CD4-positive, alpha-beta T cell treated with Interleukin-12 subunit alpha and Interleukin-12 subunit beta, for 1 hour (primary cell): ENCODE measurements around the gene KCNQ1OT1.

Experiments used
- DNase-seq: peaks from one replicate; pipeline ENCODE4 v3.0.0-alpha.2; 2020

The KCNQ1OT1 gene

DNA sequence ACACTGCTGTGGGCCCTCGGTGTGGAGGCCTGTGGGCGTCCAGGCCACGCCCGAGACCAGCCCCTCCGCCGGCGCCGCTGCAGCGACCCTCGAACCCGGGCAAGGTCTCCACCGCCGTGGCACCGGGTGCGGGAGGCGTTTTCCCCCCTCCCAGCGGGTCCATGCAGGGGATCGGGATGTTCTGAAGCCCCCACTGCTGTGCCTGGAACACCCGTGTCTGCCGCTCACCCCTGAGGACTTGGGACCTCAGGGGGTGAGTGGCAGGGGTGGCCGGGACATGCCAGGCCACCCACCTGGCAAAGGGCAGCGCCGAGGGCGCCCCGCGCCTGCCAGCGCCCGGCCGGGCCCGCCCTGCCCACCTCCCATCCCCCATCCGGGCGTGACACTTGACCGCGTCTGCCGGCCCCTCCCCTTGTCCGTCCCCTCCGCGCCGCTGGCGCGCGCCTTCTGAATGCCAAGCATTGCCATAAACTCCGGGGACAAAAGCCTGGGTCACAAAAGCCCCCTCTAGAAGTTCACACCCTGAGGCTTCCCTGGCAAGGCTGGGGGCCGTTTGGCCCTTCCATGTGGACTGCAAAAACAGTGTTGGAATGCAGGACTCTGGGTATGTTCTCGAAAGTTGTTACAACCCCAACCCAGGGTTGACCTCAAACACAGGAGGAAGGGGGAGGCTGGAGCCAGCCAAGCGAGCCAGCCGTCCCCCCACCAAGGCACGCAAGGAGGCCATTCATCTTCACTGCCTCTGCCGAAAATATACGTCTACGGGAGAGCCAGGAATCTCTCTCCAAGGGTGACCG lies 819 bp upstream of the KCNQ1OT1 start:
- DNase-seq: peak; percentile 26

GRCh38 chr11:2699185-2699530 lies 636 bp downstream of the KCNQ1OT1 start:
- DNase-seq: no peak

GRCh38 chr11:2698386-2699184 lies 1.2 kb downstream of the KCNQ1OT1 start:
- DNase-seq: no peak

DNA sequence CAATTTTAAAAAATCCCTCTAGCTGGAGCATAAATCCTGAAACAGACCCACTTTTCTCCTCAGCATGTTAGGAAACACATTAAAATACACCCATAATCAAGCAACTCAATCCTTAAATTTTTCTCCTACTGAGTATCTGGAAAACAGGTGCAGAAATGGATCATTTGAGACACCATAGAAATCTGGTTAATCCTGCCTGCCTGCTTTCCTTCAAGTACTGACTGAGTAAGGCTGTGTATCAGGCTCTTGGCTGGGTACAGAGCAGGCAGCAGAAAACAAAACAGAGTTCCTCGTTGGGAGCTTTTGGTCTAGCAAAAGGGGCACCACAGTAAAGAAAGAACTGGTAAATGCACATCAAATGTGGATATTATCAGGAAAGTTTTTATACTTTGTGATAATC lies 1.9 kb downstream of the KCNQ1OT1 start:
- DNase-seq: no peak

DNA sequence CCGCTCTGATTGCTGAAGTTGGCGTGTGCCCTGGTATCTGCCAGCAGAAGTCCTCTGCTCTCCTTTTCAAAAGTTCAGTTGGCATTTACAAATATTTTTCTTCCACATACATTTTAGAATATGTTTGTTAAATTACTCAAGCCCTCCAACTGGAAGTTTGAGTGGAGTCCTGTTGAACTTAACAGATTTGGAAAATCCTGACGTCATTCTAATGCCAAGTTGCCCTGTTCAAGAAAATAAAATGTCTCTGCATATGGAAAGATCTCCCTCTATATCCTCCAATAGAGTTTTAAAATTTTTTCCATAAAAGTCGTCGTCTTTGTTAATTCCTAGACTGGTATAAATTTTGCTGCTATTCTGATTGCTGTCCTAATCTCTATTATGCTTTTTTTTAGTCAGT lies 3.3 kb downstream of the KCNQ1OT1 start:
- DNase-seq: no peak

- DNase-seq: no peak
Measured at GRCh38 chr11:2694995-2695939, 4.5 kb downstream of the KCNQ1OT1 start.

GRCh38 chr11:2694495-2694894 lies 5.3 kb downstream of the KCNQ1OT1 start:
- no peak for DNase-seq

DNA sequence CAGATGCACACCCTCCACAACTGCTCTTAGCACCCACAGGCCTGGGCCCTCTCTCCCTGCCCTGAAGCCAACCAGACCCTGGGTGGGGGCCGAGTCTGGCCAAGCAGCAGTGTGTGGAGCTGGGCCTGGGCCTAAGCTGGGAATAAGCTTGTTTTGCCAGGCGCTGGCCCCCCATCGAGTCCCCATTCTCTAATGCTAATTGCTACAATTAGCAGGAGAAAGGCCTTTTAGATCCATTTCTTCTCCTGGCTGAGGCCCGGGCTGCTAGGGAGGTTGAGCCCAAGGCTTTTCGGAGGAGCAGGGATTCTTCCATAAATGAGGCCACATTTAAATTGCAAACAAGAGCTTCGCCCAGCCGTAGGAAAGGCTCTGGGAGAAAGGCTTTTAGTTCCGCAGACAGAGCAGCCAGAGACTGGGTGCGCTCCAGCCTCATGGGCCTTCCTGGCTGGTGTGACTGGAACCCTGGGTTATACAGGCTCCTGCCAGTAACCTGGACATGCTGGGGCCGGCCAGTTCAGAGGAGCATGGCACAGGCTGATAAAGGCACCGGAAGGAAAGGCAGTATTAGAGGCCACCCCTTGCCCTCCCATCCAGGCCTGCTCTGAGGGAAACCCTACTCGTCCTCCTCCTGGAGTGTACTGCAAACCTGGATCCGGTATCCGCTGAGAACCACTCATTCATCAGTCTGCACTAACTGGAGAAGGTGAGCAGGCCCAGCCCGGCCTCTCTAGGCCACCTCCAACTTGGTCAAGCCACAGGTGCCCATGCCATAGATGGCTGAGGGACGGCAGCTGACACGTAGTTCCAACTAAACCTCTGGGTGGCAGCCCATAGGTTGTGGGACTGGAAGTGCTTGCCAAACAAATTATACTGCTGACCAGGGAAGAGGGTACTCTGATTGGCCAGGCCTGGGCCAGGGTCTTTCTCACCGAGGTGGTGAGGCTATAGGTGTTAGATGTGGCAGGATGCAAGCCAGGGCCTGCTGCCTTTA lies 6.2 kb downstream of the KCNQ1OT1 start:
- no peak for DNase-seq

GRCh38 chr11:2691991-2692875 lies 7.6 kb downstream of the KCNQ1OT1 start:
- no peak for DNase-seq

DNA sequence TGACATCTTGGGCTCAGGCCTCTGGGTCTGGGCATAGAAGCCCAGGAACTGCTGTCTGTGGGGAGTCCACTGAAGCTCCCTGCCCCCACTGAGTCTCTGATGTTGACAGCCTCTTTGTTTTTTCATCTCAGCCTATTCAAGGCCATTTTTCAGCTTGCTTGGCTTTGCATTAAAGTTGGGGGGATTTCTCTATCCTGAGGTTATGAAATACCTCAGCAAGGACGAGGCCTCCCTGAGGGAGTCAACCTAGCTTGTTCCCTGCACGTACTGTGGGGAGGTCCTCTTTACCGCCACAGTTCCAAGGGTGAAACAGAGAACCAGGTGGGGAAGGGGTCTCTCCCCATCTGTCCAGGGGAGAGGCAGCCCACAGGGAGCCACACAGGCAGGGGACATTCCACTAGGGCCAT lies 8.4 kb downstream of the KCNQ1OT1 start:
- no peak for DNase-seq

GRCh38 chr11:2690596-2691354 lies 9.0 kb downstream of the KCNQ1OT1 start:
- DNase-seq: no peak

DNA sequence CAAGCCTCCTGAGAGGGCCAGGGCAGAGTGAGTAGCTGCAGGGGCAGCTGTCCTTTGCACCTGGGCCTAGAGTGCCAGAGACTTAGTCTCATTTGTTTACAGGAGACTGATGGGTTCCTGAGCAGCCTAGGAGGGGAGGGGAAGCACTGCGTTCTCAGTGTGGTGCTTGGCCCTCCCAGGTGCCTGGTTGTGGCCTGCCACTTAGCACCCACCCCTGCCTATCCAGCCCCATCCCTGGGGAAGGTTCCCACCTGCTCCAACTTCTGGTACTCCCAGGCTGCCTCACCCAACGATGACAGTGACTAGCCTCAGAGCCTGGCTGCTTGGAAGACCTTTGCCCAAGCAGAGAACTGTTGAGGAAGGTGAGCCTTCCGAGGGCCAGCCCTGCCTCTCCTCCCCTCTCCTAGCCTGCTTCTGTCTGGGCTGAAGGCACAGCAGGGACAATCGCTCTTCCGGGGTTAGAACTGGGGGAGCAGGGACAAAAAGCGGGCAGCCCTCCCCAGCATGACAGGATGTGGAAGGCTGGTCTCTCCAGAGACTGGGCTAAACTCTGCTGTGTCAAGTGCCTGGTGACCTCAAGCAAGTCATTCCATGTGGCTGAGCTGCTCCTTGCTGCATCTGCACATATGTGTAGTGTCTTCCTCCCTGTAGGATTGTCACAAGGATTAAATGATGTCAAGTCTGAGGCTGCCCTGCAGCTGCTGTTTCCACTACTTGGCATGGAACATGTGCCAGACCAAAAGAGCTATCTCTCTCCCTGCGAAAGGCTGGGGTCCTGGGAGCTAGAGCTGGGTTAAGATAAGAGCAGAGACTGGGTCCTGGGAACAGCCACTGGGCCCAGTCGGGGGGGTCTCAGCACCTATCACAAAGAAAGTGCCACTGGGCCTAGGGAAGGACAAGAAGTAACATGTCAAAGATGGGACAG lies 9.9 kb downstream of the KCNQ1OT1 start:
- no peak for DNase-seq

GRCh38 chr11:2688381-2689231 lies 11.2 kb downstream of the KCNQ1OT1 start:
- no peak for DNase-seq

DNA sequence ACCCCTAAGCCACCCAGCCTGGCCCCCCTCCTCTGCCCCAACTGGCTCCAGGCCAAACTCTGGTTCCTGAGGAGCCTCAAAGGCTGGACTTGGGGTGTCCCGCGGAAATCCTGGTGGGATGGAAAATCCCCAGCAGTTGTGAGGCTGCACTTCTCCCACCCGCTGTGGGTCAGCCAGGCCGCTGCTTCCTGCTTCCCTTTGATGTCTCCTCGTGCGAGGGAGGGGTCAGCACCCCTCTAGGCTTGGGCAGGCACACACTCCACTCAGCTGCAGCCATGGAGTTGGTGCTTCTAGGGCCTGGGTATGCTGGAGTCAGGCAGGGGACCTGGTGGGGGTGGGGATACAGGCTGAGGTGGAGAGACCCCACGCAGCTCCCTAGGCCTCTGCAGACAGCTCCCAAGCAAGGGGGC lies 12.0 kb downstream of the KCNQ1OT1 start:
- no peak for DNase-seq

DNA sequence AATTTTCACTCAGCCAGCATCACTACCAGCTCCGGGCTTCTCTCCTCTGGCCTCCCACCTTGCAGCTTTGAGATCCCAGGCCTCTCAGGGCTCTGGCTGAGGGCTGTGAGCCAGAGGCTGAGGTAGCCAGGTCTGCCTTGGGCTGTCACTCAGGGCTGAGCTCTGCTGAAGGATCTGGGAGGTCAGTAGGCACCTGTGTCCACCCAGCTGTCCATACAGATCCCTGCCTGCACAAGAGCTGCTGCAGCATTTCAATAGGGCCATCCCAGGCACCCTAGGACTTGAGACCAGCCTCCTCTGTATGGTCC lies 12.6 kb downstream of the KCNQ1OT1 start:
- DNase-seq: no peak

GRCh38 chr11:2686360-2687222 lies 13.2 kb downstream of the KCNQ1OT1 start:
- no peak for DNase-seq
